ENCODE results near the gene KLHL26. TPM values are rescaled to one million over a fixed set of nuclear protein-coding genes. Genes with fewer than 3 reads are reported as not detected.
A peak's percentile ranks its signal among the peaks of the same experiment; 100 is the strongest.

Gene KLHL26
- total and polyA plus RNA-seq, 2 of the 13 experiments (the other 11 are each of a cell fraction or from before 2014, with no cell fraction given) = 1.5 to 1.7 TPM

- TF ChIP-seq PREB (CRISPR knock-in tag; IDR thresholded peaks at IDR 0.05) = no peak
- TF ChIP-seq MBNL3 (CRISPR knock-in tag; conservative IDR thresholded peaks at IDR 0.05) = no peak
- peak; percentile 97 for TF ChIP-seq ZNF777 (CRISPR knock-in tag; IDR thresholded peaks at IDR 0.05)
- TF ChIP-seq BCL6 (CRISPR knock-in tag; IDR thresholded peaks at IDR 0.05) = 0 out of 2 replicates have a peak, but pooled peaks have one; percentile 31
- no peak for TF ChIP-seq NR2F1 (CRISPR knock-in tag; IDR thresholded peaks at IDR 0.05)
- peak; percentile 45 for TF ChIP-seq HNF4A (CRISPR knock-in tag; IDR thresholded peaks at IDR 0.05)
- no peak for TF ChIP-seq ZNF83 (CRISPR knock-in tag; IDR thresholded peaks at IDR 0.05; ENCODE audit: borderline replicate concordance)
- TF ChIP-seq TARDBP (CRISPR knock-in tag; IDR thresholded peaks at IDR 0.05) = no peak
- TF ChIP-seq CBX2 (IDR thresholded peaks at IDR 0.05; ENCODE audit: low read depth, low read length) = no peak
- TF ChIP-seq CBX2 (CRISPR knock-in tag; IDR thresholded peaks at IDR 0.05; ENCODE audit: low read depth) = no peak
- 0 out of 2 replicates have a peak, but pooled peaks have one; percentile 3 for TF ChIP-seq SOX5 (CRISPR knock-in tag; IDR thresholded peaks at IDR 0.05; ENCODE audit: borderline replicate concordance)
- TF ChIP-seq PRMT3 (CRISPR knock-in tag; IDR thresholded peaks at IDR 0.05; ENCODE audit: borderline replicate concordance, low read depth) = no peak
- 0 out of 2 replicates have a peak, but pooled peaks have one; percentile 36 for TF ChIP-seq CENPT (CRISPR knock-in tag; IDR thresholded peaks at IDR 0.05; ENCODE audit: low read depth)
- no peak for TF ChIP-seq CHD2 (IDR thresholded peaks at IDR 0.05; ENCODE audit: low read depth, low read length)
- peak; percentile 61 for TF ChIP-seq TBX2 (CRISPR knock-in tag; IDR thresholded peaks at IDR 0.05; ENCODE audit: borderline replicate concordance)
- no peak for TF ChIP-seq POGK (CRISPR knock-in tag; conservative IDR thresholded peaks at IDR 0.05)
- no peak for TF ChIP-seq ZNF7 (CRISPR knock-in tag; IDR thresholded peaks at IDR 0.05)
- no peak for TF ChIP-seq TERF1 (CRISPR knock-in tag; IDR thresholded peaks at IDR 0.05)
- TF ChIP-seq ZNF281 (CRISPR knock-in tag; IDR thresholded peaks at IDR 0.05; ENCODE audit: borderline replicate concordance) = peak; percentile 40; the same call in 1 of the 2 replicates
- TF ChIP-seq MEIS1 (CRISPR knock-in tag; IDR thresholded peaks at IDR 0.05; ENCODE audit: borderline replicate concordance) = no peak
- TF ChIP-seq MXI1 (IDR thresholded peaks at IDR 0.05; ENCODE audit: borderline replicate concordance, low read depth, low read length) = no peak
- no peak for TF ChIP-seq ZBTB42 (CRISPR knock-in tag; IDR thresholded peaks at IDR 0.05)
- TF ChIP-seq TRIM24 (CRISPR knock-in tag; IDR thresholded peaks at IDR 0.05) = no peak
Observed at GRCh38 chr19:18605546-18606280, 31.1 kb upstream of the KLHL26 start (continued).
